HTR-8/SVneo (cell line): ENCODE measurements around the gene MFNG.

Experiments
- DNase-seq: peaks from one replicate; pipeline ENCODE4 v3.0.0; 2011; ENCODE audit warnings: low spot score, mixed read lengths; ENCODE audit not compliant: insufficient read length
- FAIRE-seq: peaks from 2 replicates; lab custom pipeline; 2011; peaks lifted over from hg19 to GRCh38; lab: Jason Lieb, UNC

MFNG gene

GRCh38 chr22:37498289-37498909, 12.2 kb upstream of the MFNG start:
- FAIRE-seq: no peak
- DNase-seq: no peak

DNA sequence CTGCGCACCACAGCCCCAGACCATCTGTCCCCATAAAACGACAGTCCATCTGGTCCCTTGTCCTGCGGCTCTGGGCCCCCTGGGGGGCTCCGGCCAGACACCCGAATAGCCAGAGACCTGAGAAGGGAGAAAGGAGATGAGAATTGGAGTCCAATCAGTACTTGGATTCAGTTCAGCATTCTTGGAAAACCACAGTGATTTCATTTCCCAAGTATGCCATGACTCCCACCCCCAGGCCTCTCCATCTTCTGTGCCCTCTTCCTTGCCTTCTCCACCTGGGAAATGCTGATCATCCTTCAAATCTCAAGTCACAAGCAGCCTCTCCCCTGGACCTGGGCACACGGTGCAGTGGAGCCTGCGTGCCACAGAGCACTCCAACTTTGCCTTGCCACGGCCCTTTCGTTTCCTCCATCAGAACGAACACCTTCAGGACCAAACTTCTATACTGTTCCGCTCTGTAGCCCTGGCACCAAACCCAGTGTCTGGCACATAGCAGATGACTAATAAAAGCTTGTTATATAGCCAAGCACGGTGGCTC, 10.9 kb upstream of the MFNG start:
- FAIRE-seq: no peak

DNA sequence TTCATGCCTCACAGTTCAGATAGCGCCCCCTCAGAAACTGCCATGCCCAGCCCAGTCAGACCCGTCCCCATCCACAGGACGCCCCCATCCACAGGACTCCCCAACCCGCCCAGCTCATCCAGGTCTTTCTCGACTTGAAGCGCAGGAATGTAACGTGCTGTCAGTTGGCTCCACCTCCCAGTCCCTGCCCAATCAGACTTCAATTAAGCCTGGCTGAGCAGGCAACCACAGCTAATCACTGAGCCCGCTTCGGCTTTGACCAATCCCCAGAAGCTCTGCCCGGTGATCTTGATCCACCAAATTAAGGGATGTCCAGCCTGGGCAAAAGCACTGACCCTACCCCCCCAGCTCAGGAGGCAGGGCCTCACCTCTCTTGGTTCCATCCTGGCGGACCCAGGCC, 10.5 kb upstream of the MFNG start:
- DNase-seq (peak; percentile 63), FAIRE-seq (peak; percentile 9)

More for the DNA sequence above, 10.9 kb upstream of the MFNG start:
- peak; percentile 77 for DNase-seq

DNA sequence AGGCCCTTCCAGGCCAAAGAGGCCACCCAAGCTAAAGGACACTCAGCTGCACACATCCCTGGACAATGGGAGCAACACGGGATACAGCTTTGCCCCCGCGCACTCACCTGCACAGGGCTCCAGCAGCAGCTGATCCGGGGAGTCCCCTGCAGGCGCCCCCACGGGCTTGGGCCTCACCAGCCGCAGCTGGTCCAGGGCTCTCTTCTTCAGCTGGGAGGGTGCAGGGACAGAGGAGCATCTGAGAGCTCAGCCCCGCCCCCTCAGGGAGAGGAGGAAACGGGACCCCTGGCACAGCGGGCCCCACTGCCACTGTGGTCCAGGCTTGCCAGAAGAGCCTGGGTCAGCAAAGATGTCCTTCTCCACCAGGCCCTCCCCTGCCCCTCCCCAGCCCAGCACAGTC, 7.8 kb upstream of the MFNG start:
- FAIRE-seq: no peak

DNA sequence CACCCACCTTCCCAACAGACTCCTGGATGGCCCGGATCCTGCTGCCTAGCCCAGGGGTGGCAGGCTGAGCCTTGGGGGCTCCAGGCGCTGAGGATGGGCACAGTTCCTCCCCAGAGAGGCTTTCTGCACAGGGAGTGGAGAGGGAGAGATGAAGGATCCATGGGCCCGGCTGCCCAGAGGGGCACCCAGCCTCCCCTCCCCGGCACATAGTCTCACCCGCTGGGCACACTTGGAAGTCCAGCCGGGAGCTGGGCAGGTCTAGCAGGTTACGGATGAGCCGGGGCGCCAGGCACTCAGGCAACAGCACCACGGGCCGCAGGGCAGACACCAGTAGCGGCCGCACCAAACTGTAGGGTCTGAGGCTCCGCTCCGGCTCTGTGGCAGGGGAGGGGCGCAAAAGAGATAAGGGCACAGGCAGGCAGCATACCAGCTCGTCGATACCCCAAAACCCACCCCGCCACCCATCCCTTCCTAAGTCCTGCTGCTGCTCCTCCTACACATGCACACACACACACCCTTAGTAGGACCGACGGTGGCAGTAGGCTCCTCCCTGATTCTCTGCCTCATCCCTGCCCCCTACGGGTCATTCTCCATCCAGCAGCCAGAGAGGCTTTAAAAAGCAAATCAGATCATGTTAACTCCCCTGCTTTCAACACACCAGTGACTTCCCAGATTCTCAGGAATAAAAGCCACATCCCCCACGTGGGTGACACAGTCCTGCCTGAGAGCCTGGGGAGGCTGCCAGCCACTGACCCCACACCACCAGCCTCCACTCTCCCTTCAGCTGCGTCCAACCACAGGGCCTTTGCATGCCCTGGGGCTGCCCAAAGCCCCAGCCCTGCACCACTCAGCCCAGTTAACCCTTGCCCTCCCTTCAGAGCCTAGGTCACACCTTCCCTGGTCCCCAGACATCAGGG, 6.5 kb upstream of the MFNG start:
- FAIRE-seq (no peak), DNase-seq (no peak)

More for the DNA sequence above, 7.8 kb upstream of the MFNG start:
- DNase-seq: no peak

DNA sequence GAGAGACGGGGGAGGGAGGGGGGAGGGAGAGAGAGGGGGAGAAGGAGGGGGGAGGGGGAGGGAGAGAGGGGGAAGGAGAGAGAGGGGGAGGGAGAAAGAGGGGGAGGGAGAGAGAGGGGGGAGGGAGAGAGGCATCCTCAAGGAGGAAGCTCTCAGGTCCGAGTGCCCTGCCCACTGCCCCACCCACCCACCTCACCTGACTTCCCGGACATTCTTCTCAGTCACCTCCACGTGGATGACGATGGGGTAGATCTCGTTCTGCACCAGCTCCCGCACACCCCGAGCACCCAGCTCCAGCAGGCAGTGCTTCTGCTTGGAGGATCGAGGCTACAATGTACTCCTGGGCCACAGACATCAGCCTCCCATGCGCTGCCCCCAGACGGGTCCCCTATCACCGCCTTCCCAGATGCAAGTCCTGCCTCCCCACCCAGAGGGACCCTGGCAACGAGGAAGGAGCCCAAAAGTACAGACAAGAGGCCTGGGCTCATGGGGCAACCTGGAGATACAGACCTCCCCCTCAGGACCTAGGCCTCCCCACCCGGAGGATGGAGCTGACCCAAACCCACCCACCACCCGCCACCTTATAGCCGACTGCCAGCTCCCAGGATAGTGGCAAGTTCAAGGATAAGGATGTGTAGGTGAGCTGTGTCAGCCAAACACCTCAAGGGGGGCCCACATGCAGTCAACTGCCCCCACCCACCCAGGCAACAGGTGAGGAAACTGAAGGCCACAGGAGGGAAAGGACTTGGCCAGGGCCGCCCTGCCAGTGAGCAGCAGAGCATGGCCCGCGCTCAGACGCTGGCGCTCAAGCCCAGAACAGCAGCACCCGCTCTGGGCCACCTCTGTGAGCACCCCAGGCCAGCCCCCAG, 5.6 kb upstream of the MFNG start:
- no peak for DNase-seq
- FAIRE-seq: no peak

- no peak for DNase-seq
- no peak for FAIRE-seq
Observed at GRCh38 chr22:37491106-37491505, 4.9 kb upstream of the MFNG start.

DNA sequence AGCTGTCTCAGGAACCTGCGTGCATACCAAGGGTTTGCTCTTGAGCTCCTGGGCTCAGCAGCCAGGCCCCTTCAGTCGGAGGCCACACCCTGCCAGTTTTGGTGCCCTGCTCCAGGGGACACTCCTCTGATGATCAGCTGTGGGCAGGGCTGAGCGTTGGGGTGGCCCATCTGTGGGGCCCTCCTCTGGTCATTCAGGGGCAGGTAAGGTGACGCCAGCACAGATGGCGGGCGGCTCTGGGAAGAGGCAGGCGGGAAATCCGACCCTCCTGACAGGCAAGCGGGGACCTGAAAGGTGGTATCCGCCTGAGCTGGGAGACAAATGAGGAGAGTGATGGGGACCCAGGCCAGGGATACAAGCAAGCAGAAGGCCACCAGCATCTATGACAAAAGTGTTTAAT, 3.8 kb upstream of the MFNG start:
- DNase-seq (no peak), FAIRE-seq (no peak)

DNA sequence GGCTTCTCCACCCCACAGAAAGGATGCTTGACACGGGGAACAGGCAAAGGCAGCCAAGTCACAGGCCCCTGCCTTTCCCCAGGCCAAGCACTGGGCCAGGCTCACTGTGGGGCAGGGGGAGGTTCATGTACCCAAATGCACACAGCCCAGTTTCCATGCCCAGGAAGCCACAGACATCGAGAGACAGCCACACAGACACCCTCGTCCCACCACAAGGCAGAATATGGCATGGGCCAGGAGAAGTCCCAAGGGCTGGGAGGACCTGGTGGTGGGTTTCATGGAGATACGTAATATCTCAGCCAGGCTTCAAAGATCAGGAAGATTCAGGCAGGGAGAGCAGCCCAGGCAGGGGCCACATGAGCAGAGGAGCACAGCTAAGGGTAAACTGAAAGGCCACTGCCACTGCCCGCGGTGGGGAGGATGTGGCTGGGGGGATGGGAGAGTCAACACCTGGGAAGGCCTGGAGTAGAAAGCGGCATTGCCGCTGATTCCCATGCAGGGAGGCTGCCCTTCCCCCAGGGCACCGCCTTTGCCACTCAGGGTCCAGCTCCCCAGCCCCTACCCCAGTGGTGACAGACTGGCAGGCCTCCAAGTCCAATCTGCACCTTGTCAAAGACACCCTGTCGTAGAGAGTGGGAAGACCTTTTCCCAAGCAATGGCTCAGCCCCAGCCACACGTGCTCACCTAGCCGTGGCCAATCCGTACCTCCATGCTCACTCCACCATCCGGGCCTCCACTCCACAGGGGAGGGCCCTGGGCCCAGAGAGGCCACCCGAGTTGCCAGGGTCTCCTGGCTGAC, 2.4 kb upstream of the MFNG start:
- DNase-seq (no peak), FAIRE-seq (no peak)

GRCh38 chr22:37487571-37487970, 1.4 kb upstream of the MFNG start:
- DNase-seq (no peak), FAIRE-seq (no peak)

GRCh38 chr22:37487129-37487528, 945 bp upstream of the MFNG start:
- DNase-seq: no peak
- FAIRE-seq: no peak

DNA sequence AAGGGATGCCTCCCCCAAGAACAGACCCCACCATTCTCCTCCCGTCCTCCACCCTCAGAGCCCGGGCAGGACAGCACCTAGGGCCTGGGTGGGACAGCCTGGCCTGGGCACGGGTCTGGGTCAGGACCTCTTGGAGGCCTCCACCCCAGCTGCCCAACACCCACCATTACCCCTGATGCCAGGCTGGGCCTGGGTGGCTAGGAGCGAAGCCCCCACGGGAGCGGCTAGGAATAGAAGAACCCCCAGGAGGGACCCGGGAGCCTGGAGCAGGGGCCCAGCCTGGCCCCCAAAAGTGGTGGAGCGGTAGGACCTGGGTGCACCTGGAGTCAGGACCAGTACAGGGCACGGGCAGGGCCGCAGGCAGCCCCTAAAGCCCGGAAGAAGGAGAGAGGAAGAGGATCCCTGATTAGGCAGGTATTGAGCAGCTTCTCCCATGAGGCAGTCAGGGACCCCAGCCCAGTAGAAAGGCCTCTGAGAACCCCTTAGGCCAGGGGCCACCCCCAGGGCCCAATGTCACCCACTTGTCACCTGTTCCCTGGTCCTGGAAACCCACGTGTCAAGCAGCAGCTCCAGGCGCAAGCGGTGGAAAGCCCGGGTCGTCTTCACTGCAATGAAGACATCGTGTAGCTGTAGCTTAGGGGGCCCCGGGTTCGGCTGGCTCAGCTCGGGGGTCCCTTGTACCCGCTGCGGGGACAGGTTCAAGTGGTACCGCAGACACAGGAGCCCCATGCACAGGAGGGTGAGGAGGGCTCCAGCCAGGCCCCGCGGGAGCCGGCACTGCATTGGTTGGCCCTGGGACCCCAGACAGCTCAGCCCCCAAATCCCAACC, 575 bp downstream of the MFNG start:
- FAIRE-seq: no peak
- DNase-seq: no peak

DNA sequence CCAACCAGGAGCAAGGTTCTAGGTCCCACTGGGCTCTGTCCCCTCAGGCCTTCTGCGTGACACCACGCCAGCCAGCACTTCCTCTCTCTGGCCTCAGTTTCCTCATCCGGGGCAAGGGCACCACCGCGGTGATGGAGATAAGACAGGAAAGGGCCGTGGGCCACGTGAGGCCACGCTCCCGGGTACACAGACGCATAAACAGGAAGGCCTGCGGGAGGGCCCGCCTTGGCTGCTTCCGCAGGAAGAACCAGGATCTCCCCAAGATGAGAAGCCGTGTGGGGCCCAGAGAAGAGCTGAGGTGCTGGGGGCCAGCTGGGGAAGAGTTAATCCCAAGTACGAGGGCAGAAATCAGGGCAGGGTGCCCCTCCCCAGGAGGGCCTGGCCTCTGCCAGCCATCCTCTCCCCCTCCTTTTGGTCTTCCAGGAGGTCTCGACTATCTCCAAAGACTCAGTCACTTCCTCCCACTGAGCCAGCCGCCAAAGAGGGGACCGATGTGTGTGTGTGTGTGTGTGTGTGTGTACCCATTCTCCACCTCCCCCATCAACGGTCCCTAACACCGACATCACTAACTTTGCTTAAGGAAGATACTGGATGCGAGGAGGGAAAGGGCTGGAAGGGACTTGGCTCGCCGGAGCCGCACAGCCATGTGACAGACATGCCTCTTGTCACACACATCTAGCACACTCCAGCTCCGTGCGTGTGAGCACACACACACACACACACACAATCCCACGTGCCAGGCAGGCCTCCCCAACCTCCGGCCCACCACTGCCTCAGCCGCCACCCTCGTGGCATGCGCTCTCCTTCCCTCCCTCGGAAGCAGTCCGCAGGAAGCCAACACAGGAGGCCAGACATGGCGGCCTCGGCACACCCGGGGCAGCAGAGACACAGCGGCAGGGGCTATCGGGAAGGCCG, 1.4 kb downstream of the MFNG start:
- no peak for FAIRE-seq
- DNase-seq: no peak

DNA sequence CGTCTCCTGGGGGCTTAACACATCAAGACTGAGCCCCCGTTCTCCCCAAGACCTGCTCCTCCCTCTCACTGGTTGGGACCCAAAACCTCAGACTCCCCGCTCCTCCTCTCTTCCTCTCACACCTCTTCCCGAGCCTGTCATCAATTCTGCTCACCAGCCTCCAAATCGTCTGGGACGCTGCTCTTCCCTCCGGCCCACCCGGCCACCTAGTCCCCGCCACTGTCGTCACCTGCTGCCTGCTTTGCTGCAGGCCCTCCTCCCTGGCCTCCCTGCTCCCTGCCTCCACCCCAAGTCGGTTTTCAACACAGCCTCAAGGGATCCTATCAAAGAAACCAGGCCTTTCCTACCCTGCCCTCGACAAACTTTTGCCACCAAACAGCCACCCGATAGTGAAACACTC, 3.1 kb downstream of the MFNG start:
- DNase-seq: no peak
- no peak for FAIRE-seq

DNA sequence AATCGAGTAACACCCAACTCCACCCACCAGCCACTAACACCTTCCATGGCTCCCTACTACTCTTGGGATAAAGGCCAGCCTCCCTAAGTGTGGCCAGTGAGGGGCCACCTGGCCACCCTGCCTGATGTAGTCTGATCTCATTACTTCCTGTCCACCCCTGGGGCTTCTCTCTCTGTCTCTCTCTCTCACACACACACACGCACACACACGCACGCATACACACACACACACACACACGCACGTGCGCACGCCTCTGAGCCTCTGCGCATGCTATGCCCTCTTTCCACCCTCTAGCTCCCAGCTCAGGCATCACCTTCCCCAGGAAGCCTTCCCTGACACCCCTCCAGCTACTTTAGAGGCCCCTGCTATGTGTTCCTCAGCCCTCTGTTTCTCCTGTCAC, 3.9 kb downstream of the MFNG start:
- FAIRE-seq (no peak), DNase-seq (no peak)

DNA sequence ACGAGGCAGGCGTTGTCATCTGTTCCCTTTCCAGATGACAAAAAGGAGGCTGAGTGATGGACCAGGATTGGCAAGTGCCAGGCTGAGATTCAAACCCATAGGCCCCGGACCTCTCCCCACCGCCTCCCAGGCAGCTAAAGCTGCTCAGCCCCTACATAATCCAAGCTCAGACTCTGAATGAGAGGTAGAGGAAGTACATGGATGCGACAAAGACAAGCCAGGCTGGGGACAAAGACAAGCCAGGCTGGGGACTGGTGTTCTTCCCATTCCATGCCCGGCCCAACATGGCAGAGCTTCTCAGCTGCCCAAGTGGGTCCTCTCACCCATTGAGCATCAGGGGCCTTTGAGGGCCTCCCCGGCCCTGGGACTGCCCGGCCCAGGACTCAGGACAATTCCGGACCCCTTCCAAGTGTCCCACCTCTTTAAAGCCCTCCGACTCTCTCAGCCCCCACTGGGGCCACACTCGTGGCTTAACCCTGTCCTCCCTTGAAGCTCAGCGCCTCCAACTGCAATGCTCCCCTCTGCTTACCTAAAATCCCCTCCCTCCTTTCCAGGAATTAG, 4.8 kb downstream of the MFNG start:
- FAIRE-seq (no peak), DNase-seq (no peak)
